ENCODE data around the gene DNAJC11.

DNA sequence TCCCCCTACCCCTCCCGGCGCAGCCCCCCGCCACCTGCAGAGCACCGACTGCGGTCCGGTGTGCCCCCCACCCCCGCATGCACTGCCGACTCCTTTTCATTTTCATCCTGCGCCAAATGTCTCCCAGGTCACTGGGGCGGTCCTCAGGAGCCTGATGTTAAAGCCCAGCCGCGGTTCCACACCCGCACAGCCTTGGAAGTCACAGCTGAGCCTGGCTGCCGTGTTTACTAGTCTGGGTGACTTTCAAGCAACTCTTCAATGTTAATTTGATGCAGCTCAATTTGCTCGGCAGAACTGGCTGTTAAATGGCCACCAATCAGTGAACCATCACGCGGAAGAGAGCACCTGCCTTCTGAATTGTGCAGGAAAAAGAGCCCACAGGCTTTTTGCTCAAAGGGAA is 49.7 kb downstream of the DNAJC11 start:
- no peak for TF ChIP-seq EZH2 (IDR thresholded peaks at IDR 0.05)
- TF ChIP-seq, protein P1, sequence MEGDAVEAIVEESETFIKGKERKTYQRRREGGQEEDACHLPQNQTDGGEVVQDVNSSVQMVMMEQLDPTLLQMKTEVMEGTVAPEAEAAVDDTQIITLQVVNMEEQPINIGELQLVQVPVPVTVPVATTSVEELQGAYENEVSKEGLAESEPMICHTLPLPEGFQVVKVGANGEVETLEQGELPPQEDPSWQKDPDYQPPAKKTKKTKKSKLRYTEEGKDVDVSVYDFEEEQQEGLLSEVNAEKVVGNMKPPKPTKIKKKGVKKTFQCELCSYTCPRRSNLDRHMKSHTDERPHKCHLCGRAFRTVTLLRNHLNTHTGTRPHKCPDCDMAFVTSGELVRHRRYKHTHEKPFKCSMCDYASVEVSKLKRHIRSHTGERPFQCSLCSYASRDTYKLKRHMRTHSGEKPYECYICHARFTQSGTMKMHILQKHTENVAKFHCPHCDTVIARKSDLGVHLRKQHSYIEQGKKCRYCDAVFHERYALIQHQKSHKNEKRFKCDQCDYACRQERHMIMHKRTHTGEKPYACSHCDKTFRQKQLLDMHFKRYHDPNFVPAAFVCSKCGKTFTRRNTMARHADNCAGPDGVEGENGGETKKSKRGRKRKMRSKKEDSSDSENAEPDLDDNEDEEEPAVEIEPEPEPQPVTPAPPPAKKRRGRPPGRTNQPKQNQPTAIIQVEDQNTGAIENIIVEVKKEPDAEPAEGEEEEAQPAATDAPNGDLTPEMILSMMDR (IDR thresholded peaks at IDR 0.05 in 2 of 3, conservative IDR thresholded peaks at IDR 0.05 in 1 of 3; ENCODE audit: borderline replicate concordance in 1 of 3, insufficient read depth in 1 of 3, low read depth in 2 of 3, low read length in 2 of 3): no peak
- TF ChIP-seq, protein P2, sequence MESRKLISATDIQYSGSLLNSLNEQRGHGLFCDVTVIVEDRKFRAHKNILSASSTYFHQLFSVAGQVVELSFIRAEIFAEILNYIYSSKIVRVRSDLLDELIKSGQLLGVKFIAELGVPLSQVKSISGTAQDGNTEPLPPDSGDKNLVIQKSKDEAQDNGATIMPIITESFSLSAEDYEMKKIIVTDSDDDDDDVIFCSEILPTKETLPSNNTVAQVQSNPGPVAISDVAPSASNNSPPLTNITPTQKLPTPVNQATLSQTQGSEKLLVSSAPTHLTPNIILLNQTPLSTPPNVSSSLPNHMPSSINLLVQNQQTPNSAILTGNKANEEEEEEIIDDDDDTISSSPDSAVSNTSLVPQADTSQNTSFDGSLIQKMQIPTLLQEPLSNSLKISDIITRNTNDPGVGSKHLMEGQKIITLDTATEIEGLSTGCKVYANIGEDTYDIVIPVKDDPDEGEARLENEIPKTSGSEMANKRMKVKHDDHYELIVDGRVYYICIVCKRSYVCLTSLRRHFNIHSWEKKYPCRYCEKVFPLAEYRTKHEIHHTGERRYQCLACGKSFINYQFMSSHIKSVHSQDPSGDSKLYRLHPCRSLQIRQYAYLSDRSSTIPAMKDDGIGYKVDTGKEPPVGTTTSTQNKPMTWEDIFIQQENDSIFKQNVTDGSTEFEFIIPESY (IDR thresholded peaks at IDR 0.05; ENCODE audit: extremely low read depth, insufficient replicate concordance, low read length): no peak
- TF ChIP-seq ZFX (IDR thresholded peaks at IDR 0.05): no peak

All from HCT116 (cell line).